Upper lobe of left lung (tissue), 6 donors: ENCODE measurements around the gene EMX1. TPM values are rescaled to one million over a fixed set of nuclear protein-coding genes. Genes with fewer than 3 reads are reported as not detected.

Source experiments
- ATAC-seq, 2 donors: fragments of 200-7000 bp; cut with Tn5 transposase; one replicate each; pipeline ENCODE4 v1.9.1; 2022; ENCODE audit warnings: mild to moderate bottlenecking in 2 of 2, moderate library complexity in 2 of 2; ENCODE audit not compliant: low FRiP score in 2 of 2
- DNase-seq, 2 donors: peaks; one replicate each; pipeline ENCODE4 v3.0.0-alpha.2; 2019 to 2020
- H3K27ac ChIP-seq, 4 donors: fragments of 200-600 bp; sonication (generic); one replicate each; pipeline ENCODE4 v1.5.1; 2016 to 2019
- H3K27me3 ChIP-seq, 4 donors: fragments of 200-600 bp; sonication (generic); one replicate each; pipeline ENCODE4 v1.5.1; 2017 to 2019
- H3K36me3 ChIP-seq, 4 donors: fragments of 200-600 bp; sonication (generic); one replicate each; pipeline ENCODE4 v1.5.1; 2016 to 2019
- H3K4me1 ChIP-seq, 4 donors: fragments of 200-600 bp; sonication (generic); one replicate each; pipeline ENCODE4 v1.5.1; 2018 to 2019
- H3K4me3 ChIP-seq, 4 donors: fragments of 200-600 bp; sonication (generic); one replicate each; pipeline ENCODE4 v1.5.1; 2017 to 2019; ENCODE audit warnings: mild to moderate bottlenecking in 2 of 4, moderate library complexity in 1 of 4
- H3K9me3 ChIP-seq, 4 donors: fragments of 200-600 bp; sonication (generic); one replicate each; pipeline ENCODE4 v1.5.1; 2018 to 2019
- CTCF ChIP-seq, 6 experiments: fragments of 450-650 bp in 4 of 6; fragments of 200-600 bp in 2 of 6; sonication (generic) in 2 of 6; IDR thresholded peaks; one replicate each; pipeline ENCODE4 v1.5.1; 2016 to 2019; ENCODE audit warnings: antibody characterized with exemption in 6 of 6
- EP300 ChIP-seq, 4 donors: sonication (generic); formaldehyde crosslinking; IDR thresholded peaks; one replicate each; pipeline ENCODE4 v1.5.1; 2017; ENCODE audit warnings: antibody characterized with exemption in 4 of 4, control low read depth in 2 of 4
- POLR2A ChIP-seq, 4 donors: fragments of 450-650 bp; IDR thresholded peaks; one replicate each; pipeline ENCODE4 v1.5.1; 2016 to 2017; ENCODE audit warnings: antibody characterized with exemption in 4 of 4, mild to moderate bottlenecking in 2 of 4
- POLR2AphosphoS5 ChIP-seq, 2 donors: sonication (generic); formaldehyde crosslinking; IDR thresholded peaks; one replicate each; pipeline ENCODE4 v1.5.1; 2017; ENCODE audit warnings: antibody characterized with exemption in 2 of 2
- WGBS, 2 donors: methylation state at CpG; one replicate each; pipeline ENCODE4 v1.1.5; 2017 to 2018; 5-methylcytosine and 5-hydroxymethylcytosine counted together
- total RNA-seq, 6 donors: library from RNA; depleted of rRNA in 4 of 6; stranded (reverse); fragments of >200 nt in 4 of 6; gene quantifications; one replicate each; pipeline versions ENCODE4 v1.1.0 to v1.2.1, GENCODE V29; 2016 to 2021
- donor health status: DM: no; HTN: no; CAD: no; lungs with moderate emphysema.
- donor health status: DM: no; HTN: yes; CAD: no; lungs with severe emphysema.

The EMX1 gene
- total RNA-seq, 6 donors from 2014 or later, result not detected

- ATAC-seq (no peak), DNase-seq (no peak)
- H3K9me3 ChIP-seq, result no peaks in the 10 kb centered on the region
- TF ChIP-seq POLR2A (IDR thresholded peaks at IDR 0.05), result no peak
- TF ChIP-seq EP300 (IDR thresholded peaks at IDR 0.05), result no peak
- TF ChIP-seq POLR2AphosphoS5 (IDR thresholded peaks at IDR 0.05), result no peak
- peaks cover 0 to 22% (median 3%) of the 10 kb centered on the region in 4 donors for H3K36me3 ChIP-seq
- no peaks in the 10 kb centered on the region for H3K27me3 ChIP-seq
- WGBS, 2 donors, result 93 to 95% methylated on average over 14 to 15 of the region's 16 CpGs
- no peak overlapping the region for H3K27ac ChIP-seq
- no peaks in the 10 kb centered on the region for H3K4me1 ChIP-seq
- H3K4me3 ChIP-seq, result no peak overlapping the region
Observed at GRCh38 chr2:72944804-72945449, 27.6 kb downstream of the EMX1 start.

DNA sequence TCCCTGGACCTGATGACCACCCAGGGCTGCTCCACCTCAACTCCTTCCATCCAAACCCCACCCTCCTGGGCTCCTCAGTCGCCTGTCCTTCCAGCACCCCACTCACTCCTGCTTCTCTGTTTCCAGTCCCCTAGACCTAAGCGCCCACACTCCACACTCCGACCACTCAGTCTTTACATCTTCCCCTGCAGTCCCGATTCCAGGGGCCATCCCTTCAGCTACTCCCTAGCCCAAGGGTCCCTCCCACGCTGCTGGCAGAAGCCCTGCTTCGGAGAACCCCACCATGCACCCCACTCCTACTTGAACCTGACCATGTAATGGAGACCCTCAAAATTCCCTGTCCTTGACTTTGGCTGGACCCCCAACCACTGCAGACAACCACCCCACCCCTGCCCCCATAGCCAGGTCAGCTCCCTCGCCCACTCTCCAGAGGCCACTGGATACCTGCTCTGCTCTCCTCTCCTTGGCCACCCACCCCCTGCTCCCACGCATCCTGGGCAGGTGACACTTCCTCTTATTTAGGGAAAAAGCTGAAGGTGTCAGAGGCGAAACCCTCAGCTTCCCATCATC, 28.2 kb downstream of the EMX1 start:
- H3K4me3 ChIP-seq, result no peak overlapping the region

DNA sequence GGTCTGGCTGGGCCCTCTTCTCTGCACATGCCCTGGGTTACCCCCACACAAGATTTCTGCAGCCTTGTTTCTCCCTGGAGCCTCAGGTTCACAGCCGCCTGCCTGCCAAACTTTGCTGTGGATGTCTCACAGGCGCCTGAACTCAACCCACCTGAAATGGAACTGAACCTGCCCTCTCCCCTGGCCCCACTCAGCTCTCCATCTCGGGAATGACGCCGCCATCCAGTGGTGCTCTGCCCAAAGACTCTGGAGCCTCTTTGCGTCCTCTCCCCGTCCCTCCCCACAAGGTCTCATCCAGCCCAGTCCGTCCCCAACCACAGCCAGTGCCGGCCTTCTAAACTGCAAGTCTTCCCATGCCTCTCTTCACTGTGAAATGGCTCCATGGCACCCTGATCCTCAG, 29.1 kb downstream of the EMX1 start:
- TF ChIP-seq POLR2AphosphoS5 (IDR thresholded peaks at IDR 0.05), result no peak
- TF ChIP-seq EP300 (IDR thresholded peaks at IDR 0.05), result no peak
- no peak for TF ChIP-seq POLR2A (IDR thresholded peaks at IDR 0.05)
- no peak for TF ChIP-seq CTCF (IDR thresholded peaks at IDR 0.05)
- no peaks in the 10 kb centered on the region for H3K9me3 ChIP-seq
- no peaks in the 10 kb centered on the region for H3K27me3 ChIP-seq
- no peak overlapping the region for H3K27ac ChIP-seq
- no peak overlapping the region for H3K4me3 ChIP-seq
- ATAC-seq, result no peak
- peaks cover 0 to 22% (median 3%) of the 10 kb centered on the region in 4 donors for H3K36me3 ChIP-seq
- DNase-seq, result no peak
- no peaks in the 10 kb centered on the region for H3K4me1 ChIP-seq
- 93 to 94% methylated on average over 9 of the region's 9 CpGs for WGBS, 2 donors

More for the DNA sequence above, 28.2 kb downstream of the EMX1 start:
- H3K9me3 ChIP-seq, result no peaks in the 10 kb centered on the region
- H3K27me3 ChIP-seq, result no peaks in the 10 kb centered on the region
- 89 to 93% methylated on average over 9 of the region's 9 CpGs for WGBS, 2 donors
- no peak overlapping the region for H3K27ac ChIP-seq
- H3K36me3 ChIP-seq, result peaks cover 0 to 22% (median 3%) of the 10 kb centered on the region in 4 donors
- DNase-seq, result no peak
- H3K4me1 ChIP-seq, result no peaks in the 10 kb centered on the region
- TF ChIP-seq EP300 (IDR thresholded peaks at IDR 0.05) (no peak), CTCF (IDR thresholded peaks at IDR 0.05) (no peak), POLR2AphosphoS5 (IDR thresholded peaks at IDR 0.05) (no peak), POLR2A (IDR thresholded peaks at IDR 0.05) (no peak)
- ATAC-seq, result no peak

GRCh38 chr2:72947952-72948830, 30.9 kb downstream of the EMX1 start:
- Histone ChIP-seq H3K4me1 (no peaks in the 10 kb centered on the region), H3K9me3 (no peaks in the 10 kb centered on the region), H3K27me3 (no peaks in the 10 kb centered on the region), H3K27ac (no peak overlapping the region), H3K4me3 (no peak overlapping the region), H3K36me3 (peaks cover 0 to 20% (median 1%) of the 10 kb centered on the region in 4 donors)
- DNase-seq (no peak), ATAC-seq (no peak)
- 92 to 94% methylated on average over 6 to 10 of the region's 10 CpGs for WGBS, 2 donors
- no peak for TF ChIP-seq CTCF (IDR thresholded peaks at IDR 0.05)
- TF ChIP-seq EP300 (IDR thresholded peaks at IDR 0.05), result no peak
- no peak for TF ChIP-seq POLR2AphosphoS5 (IDR thresholded peaks at IDR 0.05)
- TF ChIP-seq POLR2A (IDR thresholded peaks at IDR 0.05), result no peak

GRCh38 chr2:72949045-72949444, 31.7 kb downstream of the EMX1 start:
- H3K9me3 ChIP-seq, result no peaks in the 10 kb centered on the region
- ATAC-seq, result no peak
- no peaks in the 10 kb centered on the region for H3K27me3 ChIP-seq
- peaks cover 0 to 13% (median 1%) of the 10 kb centered on the region in 4 donors for H3K36me3 ChIP-seq
- no peak for DNase-seq
- no peaks in the 10 kb centered on the region for H3K4me1 ChIP-seq
- no peak overlapping the region for H3K4me3 ChIP-seq
- WGBS, 2 donors, result 95 to 97% methylated on average over 2 of the region's 2 CpGs
- TF ChIP-seq POLR2AphosphoS5 (IDR thresholded peaks at IDR 0.05) (no peak), CTCF (IDR thresholded peaks at IDR 0.05) (no peak), POLR2A (IDR thresholded peaks at IDR 0.05) (no peak), EP300 (IDR thresholded peaks at IDR 0.05) (no peak)
- no peak overlapping the region for H3K27ac ChIP-seq
